Stimulated activated CD4-positive, alpha-beta T cell treated with anti-CD3 and anti-CD28 coated beads, TNF-alpha, amount 100 ng/mL, for 48 hours (primary cell): Measurements from ENCODE around the gene KCNIP4.

ENCODE experiments used
- DNase-seq, 3 donors: peaks; one replicate each; pipeline ENCODE4 v3.0.0-alpha.2; 2020; ENCODE audit warnings: low read depth in 3 of 3

Gene KCNIP4

DNA sequence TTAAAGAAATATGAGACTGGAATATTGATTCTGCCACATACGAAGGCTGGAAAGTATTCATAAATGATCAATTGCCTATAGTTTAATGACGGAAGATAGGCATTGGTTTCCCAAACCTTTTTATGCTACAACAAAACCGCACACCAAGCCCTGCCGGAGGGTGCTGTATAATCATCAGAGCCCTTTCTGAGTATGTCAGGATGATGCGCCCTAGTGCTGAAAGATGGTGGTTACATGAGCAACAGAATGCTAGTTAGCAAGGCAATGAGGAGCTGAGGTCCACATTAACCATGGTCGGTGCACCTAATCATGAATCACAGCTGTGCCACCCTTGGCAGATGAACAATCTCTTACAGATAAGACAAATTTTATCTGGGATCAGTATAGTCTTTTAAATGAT, 757.3 kb downstream of the KCNIP4 start:
- no peak for DNase-seq

- no peak for DNase-seq
These were observed 763.8 kb downstream of the KCNIP4 start for GRCh38 chr4:21184788-21185187.

GRCh38 chr4:21181716-21182115, 766.9 kb downstream of the KCNIP4 start:
- no peak for DNase-seq

GRCh38 chr4:21177871-21178270, 770.7 kb downstream of the KCNIP4 start:
- DNase-seq: no peak

DNA sequence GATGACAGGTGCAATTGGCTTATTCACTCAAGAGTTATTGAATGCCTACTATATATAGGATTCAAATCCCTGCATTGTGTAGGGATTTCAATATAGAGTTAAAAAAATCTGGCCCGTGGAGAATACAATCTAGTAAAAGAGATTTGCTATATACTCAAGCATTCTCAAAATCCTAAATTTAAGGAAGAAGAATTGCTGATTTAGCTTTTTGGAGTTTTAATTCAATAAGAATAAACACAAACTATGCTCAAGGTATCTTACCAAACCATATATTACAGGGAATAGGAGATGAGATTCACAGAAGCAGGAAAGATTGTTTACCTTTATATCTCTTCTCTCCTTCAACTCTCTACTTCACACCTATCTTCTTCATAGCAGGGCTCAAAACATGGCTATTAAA, 771.5 kb downstream of the KCNIP4 start:
- DNase-seq: no peak

DNA sequence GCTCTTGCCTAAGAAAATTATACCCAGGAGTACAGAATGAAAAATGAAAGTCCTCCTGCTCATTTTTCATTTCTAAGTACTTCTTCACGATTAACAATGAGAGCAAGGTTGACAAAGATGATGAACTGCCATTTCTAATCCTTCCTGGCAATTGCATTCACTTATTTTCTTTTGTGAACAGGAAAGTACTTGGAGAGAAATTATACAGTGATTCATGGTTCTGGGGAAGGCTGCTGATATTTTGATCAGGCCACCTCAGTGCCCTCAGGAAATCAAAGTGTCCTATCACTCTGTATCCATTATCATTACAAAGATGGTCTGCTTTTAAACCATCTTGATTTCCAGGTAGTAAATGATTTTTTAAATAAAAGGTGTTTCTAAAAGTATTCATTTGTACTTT, 780.9 kb downstream of the KCNIP4 start:
- no peak for DNase-seq

GRCh38 chr4:21155367-21155766, 793.2 kb downstream of the KCNIP4 start:
- no peak for DNase-seq

DNA sequence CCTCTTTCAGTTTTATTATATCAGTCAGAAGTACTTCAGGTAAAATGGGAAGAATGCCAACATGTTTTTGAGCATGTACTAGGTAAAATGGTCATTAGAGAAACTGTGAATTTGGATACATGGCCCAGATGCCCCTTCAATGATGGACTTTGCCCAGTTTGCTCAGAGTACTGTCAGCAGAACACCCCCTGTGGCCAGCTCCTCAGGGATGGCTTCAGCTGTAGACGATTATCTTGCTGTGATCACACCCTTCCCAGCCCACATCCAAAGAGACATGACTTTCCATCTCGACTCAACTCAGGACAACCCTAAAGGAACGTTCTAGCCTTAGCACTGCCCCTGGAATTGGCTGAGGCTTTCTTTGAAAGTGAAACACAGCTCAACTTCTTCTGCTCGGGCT, 809.2 kb downstream of the KCNIP4 start:
- no peak for DNase-seq

GRCh38 chr4:21136051-21136630, 812.4 kb downstream of the KCNIP4 start:
- DNase-seq: no peak

- no peak for DNase-seq
These were observed 813.6 kb downstream of the KCNIP4 start for GRCh38 chr4:21134994-21135393.

GRCh38 chr4:21130606-21131005, 818.0 kb downstream of the KCNIP4 start:
- no peak for DNase-seq

GRCh38 chr4:21126014-21126512, 822.5 kb downstream of the KCNIP4 start:
- DNase-seq: no peak

- DNase-seq: no peak
These were observed 830.3 kb downstream of the KCNIP4 start for GRCh38 chr4:21118301-21118700.

- DNase-seq: no peak
These were observed 830.9 kb downstream of the KCNIP4 start for GRCh38 chr4:21117541-21118180.

DNA sequence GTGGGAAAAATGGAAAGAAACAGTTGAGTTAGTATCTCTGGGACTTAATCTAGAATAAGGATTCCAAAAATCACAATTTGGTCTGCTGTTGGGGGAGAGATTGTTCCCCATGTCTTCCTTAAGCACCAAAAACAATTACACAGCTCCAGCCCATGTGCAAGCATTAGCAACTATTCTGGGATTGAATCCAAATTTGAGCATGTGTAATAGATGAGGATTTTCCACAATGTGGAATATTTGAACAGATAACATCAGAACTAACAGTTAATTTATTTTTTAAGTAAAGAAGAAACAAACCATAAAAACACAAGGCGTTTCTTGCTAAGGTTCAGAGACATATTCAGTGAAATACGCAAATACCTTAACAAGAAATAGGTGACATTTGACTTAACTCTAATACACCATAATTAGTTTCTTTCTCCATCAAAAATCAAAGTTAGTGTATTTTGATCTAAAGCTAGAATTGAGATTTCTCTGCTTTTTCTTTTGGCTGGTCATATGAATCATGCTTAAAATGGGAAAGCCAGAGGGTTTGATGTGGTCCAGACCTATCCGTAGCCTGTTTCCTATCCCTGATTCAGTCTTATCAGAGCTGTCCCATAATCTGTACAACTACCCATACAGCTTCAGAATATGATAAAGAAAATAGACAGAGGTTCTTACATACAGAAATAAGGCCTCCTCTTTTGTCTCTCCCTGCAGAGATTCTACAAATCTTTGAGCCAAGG, 834.9 kb downstream of the KCNIP4 start:
- DNase-seq: no peak

- no peak for DNase-seq
These were observed 845.9 kb downstream of the KCNIP4 start for GRCh38 chr4:21102667-21103066.

DNA sequence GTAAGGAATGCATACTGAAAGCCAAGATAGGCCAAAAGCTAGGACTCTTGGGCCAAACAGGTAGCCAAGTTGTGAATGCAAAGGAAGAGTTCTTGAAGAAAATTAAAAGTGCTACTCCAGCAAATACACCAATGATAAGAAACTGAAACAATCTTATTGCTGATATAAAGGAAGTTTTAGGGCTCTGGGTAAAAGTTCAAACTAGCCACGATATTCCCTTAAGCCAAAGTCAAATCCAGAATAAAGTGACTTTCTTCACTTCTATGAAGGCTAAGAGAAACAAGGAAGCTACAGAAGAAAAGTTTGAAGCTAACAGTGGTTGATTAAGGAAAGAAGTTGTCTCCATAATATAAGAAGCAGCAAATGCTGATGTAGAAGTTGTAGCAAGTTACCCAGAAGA, 850.7 kb downstream of the KCNIP4 start:
- DNase-seq: no peak

- DNase-seq: no peak
These were observed 851.5 kb downstream of the KCNIP4 start for GRCh38 chr4:21097026-21097425.

- DNase-seq: no peak
These were observed 856.0 kb downstream of the KCNIP4 start for GRCh38 chr4:21092531-21092930.

DNA sequence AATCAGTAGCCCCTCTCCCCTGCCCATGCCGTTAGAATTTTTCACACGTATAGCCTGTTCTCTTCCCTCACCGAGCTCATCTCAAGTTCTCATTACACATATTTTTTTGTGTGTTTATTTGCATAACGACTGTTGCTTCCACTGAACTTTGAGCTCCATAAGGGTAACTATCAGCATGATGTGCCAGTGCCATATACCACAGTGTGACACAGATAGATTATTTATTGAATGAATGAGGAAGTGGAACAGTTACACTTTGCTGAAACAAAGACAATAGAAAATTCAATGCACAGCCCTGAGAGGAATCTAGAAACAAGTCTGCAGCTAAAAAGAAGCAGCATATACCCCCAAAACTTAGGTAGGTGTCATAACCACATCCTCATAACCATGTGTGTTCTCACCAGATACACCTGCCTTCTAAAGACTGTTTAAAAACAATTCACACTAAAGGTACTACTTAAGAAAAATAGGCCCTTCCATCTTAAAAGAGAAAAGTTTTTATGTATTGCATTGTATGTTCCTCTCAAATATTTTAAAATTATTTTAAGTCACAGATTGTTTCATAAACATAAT, 858.4 kb downstream of the KCNIP4 start:
- no peak for DNase-seq

DNA sequence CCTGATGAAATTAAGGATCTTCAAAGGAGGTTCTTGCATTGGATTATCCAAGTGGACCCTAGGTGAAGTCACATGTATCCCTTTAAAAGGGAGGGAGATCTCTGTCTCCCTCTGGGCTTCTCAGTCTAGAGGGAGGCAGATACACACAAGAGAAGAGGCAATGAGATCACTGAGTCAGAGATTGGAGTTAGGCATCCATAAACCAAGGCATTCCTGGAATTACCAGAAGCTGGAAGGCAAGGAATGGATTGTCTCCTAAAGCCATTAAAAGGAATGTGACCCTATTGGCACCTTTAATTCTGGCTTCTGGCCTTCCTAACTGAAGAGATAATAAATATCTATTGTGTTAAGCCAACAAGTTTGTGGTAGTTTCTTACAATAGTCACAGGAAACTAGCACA, 865.2 kb downstream of the KCNIP4 start:
- DNase-seq: no peak

GRCh38 chr4:21077967-21078366, 870.6 kb downstream of the KCNIP4 start:
- no peak for DNase-seq

GRCh38 chr4:21067351-21067750, 881.2 kb downstream of the KCNIP4 start:
- DNase-seq: no peak
